Body of pancreas (tissue), 4 donors: ENCODE results near the gene MRM3. TPM values are rescaled to one million over a fixed set of nuclear protein-coding genes. Genes with fewer than 3 reads are reported as not detected.

ENCODE experiments used
- ATAC-seq: fragments of 150-250 bp; one replicate; pipeline ENCODE4 v1.9.1; 2016
- DNase-seq, 4 donors: peaks; one replicate each; pipeline ENCODE4 v3.0.0-alpha.2; 2019
- H3K27ac ChIP-seq, 4 donors: fragments of 200-600 bp; sonication (generic); 1 replicate in 3 of 4; 2 replicates in 1 of 4; pipeline versions ENCODE4 v1.5.1 to v1.6.1; 2016 to 2019; ENCODE audit warnings: mild to moderate bottlenecking in 1 of 4, mixed read lengths in 1 of 4, moderate library complexity in 1 of 4
- H3K27me3 ChIP-seq, 2 donors: fragments of 200-600 bp; sonication (generic); one replicate each; pipeline ENCODE4 v1.6.0; 2016; ENCODE audit warnings: mild to moderate bottlenecking in 1 of 2
- H3K36me3 ChIP-seq, 2 donors: fragments of 200-600 bp; sonication (generic); replicated peaks in 1 of 2; 2 replicates each; pipeline ENCODE4 v1.5.1; 2016; ENCODE audit warnings: low read depth in 2 of 2; ENCODE audit not compliant: insufficient read depth in 1 of 2
- H3K4me1 ChIP-seq: fragments of 200-600 bp; sonication (generic); one replicate; pipeline ENCODE4 v1.6.0; 2016
- H3K4me3 ChIP-seq, 2 donors: fragments of 200-600 bp; sonication (generic); 1 replicate in 1 of 2; 2 replicates in 1 of 2; pipeline ENCODE4 v1.5.1; 2016 to 2019
- H3K9me3 ChIP-seq, 3 donors: fragments of 200-600 bp; sonication (generic); 1 replicate in 2 of 3; 2 replicates in 1 of 3; pipeline ENCODE4 v1.5.1; 2016
- POLR2A ChIP-seq, 3 donors: fragments of 450-650 bp; IDR thresholded peaks; one replicate each; pipeline ENCODE4 v1.6.1; 2016; ENCODE audit warnings: antibody characterized with exemption in 3 of 3, mild to moderate bottlenecking in 2 of 3
- WGBS, 2 donors: methylation state at CpG; one replicate each; pipeline ENCODE4 v1.1.5; 2017; 5-methylcytosine and 5-hydroxymethylcytosine counted together
- intact Hi-C: fragments of 100-400 bp; cut with DNase I; formaldehyde crosslinking; loops from one replicate; pipeline ENCODE4 v1.15.1; 2023
- total RNA-seq, 2 donors: library from RNA; depleted of rRNA; stranded (reverse); fragments of >200 nt; gene quantifications; one replicate each; pipeline ENCODE4 v1.1.0, GENCODE V29; 2016
- TF ChIP-seq, protein P1 (sequence below), 7 experiments: fragments of 450-650 bp in 4 of 7; fragments of 200-600 bp in 3 of 7; sonication (generic) in 3 of 7; IDR thresholded peaks; one replicate each; pipeline ENCODE4 v1.5.1; 2016 to 2019; ENCODE audit warnings: antibody characterized with exemption in 7 of 7

MRM3 gene, protein sequence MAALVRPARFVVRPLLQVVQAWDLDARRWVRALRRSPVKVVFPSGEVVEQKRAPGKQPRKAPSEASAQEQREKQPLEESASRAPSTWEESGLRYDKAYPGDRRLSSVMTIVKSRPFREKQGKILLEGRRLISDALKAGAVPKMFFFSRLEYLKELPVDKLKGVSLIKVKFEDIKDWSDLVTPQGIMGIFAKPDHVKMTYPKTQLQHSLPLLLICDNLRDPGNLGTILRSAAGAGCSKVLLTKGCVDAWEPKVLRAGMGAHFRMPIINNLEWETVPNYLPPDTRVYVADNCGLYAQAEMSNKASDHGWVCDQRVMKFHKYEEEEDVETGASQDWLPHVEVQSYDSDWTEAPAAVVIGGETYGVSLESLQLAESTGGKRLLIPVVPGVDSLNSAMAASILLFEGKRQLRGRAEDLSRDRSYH
- 10 to 100 TPM; 15.6 to 40.2 TPM for total RNA-seq

DNA sequence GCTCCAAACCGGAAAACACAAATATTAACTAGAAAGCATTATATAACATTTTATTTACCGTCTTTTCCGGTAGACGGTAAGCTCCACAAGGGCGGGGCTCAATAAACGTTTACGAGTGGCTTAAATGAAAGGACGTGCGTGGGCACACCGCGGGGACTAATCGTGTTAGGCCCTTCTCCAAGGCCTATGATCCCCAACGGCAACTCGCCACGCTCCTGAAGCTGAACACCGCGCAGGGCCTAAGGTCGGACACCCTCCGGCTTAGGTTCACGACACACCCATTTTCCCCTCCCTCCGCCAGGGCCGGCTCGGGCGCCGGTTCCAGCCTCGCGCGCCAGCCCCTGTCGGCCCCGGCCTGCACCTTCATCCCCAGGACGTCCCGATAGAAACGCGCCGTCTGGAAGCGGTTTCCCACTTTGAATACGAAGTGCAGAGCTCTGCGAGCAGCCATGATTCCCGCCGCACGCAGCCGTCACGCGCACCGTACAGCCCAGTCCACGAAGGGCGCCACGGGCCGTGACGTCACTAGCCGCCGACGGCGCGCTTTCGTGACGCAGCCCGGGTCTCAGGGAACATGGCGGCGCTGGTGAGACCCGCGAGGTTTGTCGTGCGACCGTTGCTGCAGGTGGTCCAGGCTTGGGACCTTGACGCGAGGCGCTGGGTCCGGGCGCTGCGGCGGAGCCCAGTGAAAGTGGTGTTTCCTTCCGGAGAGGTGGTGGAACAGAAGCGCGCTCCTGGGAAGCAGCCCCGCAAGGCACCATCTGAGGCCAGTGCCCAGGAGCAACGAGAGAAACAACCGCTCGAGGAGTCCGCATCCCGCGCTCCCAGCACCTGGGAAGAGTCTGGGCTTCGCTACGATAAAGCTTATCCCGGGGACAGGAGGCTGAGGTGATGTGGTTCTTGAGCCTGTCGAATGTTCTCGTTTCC, at the start of gene MRM3, which contains the start of gene GLOD4:
Gene MRM3 (plus strand): TSS at position 549 of the 927 bp plus-strand sequence. CDS start 26 bp downstream, at position 575.
Gene GLOD4 (minus strand): TSS at position 476 of the 927 bp plus-strand sequence. CDS start 25 bp downstream, at position 451.
- Histone ChIP-seq H3K4me3 (peak within 1 kb of the TSS; percentile 77 to 81), H3K27me3 (no peaks in the 10 kb centered on the region), H3K27ac (peak within 1 kb of the TSS; percentile 71 to 93 (median 92)), H3K9me3 (no peaks in the 10 kb centered on the region), H3K4me1 (peaks cover 43% of the 10 kb centered on the region), H3K36me3 (peaks cover 0 to 2% of the 10 kb centered on the region in 2 donors)
- ATAC-seq (peak; percentile 95), DNase-seq (peak; percentile 91 to 95 (median 94))
- intact Hi-C loops, result no loop called here
- TF ChIP-seq, protein P1, sequence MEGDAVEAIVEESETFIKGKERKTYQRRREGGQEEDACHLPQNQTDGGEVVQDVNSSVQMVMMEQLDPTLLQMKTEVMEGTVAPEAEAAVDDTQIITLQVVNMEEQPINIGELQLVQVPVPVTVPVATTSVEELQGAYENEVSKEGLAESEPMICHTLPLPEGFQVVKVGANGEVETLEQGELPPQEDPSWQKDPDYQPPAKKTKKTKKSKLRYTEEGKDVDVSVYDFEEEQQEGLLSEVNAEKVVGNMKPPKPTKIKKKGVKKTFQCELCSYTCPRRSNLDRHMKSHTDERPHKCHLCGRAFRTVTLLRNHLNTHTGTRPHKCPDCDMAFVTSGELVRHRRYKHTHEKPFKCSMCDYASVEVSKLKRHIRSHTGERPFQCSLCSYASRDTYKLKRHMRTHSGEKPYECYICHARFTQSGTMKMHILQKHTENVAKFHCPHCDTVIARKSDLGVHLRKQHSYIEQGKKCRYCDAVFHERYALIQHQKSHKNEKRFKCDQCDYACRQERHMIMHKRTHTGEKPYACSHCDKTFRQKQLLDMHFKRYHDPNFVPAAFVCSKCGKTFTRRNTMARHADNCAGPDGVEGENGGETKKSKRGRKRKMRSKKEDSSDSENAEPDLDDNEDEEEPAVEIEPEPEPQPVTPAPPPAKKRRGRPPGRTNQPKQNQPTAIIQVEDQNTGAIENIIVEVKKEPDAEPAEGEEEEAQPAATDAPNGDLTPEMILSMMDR (IDR thresholded peaks at IDR 0.05), result peak in 4 of 7 experiments; percentile 48 to 65 (median 55)
- TF ChIP-seq POLR2A (IDR thresholded peaks at IDR 0.05), result peak; percentile 79 to 91 (median 90)
- WGBS, 2 donors, result 0 to 1% methylated on average over 15 to 87 of the region's 87 CpGs

DNA sequence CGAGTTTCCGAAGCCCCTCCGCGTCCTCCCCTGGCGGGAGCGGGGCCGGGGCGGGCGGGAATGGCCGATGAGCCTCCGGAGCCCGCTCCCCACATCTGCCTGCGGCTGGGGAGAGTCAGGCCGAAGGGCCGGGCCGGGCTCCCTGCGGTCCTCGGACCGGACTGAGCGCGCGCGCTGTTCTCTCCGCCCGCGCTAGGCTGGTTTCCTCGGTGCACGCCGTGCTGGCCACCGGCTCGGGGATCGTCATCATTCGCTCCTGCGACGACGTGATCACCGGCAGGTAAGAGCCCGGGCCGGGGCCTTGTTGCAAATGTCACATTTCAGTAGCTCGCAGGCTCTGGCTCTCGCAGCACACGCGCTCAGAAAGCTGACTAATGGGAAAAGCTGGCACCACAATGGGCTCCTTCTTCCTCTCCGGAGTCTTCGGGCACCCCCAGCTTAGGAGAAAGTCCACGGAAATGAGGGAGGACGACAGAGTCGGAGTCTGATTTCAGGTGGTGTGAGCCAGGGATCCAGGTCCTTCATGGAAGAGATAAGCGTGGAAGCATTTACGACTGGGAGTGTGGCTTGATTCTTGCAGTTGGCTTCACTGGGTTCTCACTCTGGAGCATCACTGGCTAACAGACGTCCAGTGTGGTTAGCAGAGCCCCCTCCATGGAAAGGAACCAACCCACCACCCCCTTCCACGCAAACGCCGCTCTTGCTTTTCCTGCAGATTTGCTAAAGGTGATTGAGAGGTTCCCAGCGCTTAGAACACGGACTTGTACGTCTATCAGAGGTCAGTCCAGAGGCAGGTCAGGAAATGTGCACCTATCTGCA, 49.0 kb upstream of the MRM3 start:
- Histone ChIP-seq H3K27me3 (no peaks in the 10 kb centered on the region), H3K27ac (peak overlapping the region; percentile 68 to 82 (median 74)), H3K4me3 (peak overlapping the region; percentile 52 to 72), H3K4me1 (peaks cover 19% of the 10 kb centered on the region), H3K9me3 (no peaks in the 10 kb centered on the region), H3K36me3 (no peaks in the 10 kb centered on the region)
- intact Hi-C loops, result no loop called here
- ATAC-seq (peak; percentile 64), DNase-seq (peak; percentile 63 to 70 (median 65))
- 8 to 31% methylated on average over 10 to 55 of the region's 57 CpGs for WGBS, 2 donors
- peak in 2 of 3 donors; percentile 25 to 57 for TF ChIP-seq POLR2A (IDR thresholded peaks at IDR 0.05)
- TF ChIP-seq, protein P1 (IDR thresholded peaks at IDR 0.05), result no peak

DNA sequence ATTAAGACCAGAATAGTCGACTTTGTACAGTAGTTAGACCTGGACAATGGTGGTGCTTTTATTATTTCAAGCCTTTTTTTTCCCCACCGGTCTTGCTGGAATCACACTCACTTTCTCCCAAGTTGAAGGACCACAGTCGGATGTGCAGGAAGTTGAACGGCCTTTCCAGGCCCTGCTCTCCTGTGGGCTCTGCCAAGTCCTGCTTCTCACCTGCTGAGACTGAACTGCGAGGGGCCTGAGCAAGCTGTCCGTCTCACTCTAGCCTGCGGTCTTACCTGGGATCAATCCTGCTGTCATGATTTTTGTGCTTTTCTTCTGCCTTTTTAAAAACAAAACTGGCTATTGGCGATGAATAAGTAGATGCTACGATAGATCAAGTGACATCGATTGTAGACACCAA, 48.4 kb upstream of the MRM3 start:
- Histone ChIP-seq H3K4me1 (peaks cover 19% of the 10 kb centered on the region), H3K36me3 (no peaks in the 10 kb centered on the region), H3K27me3 (no peaks in the 10 kb centered on the region), H3K4me3 (no peak overlapping the region), H3K27ac (peak overlapping the region in 1 of 4 donors; percentile 76), H3K9me3 (no peaks in the 10 kb centered on the region)
- intact Hi-C loops, result no loop called here
- ATAC-seq, result no peak
- TF ChIP-seq POLR2A (IDR thresholded peaks at IDR 0.05), result no peak
- TF ChIP-seq, protein P1 (IDR thresholded peaks at IDR 0.05), result no peak
- WGBS, 2 donors, result 83 to 86% methylated on average over 10 of the region's 10 CpGs
- no peak for DNase-seq

DNA sequence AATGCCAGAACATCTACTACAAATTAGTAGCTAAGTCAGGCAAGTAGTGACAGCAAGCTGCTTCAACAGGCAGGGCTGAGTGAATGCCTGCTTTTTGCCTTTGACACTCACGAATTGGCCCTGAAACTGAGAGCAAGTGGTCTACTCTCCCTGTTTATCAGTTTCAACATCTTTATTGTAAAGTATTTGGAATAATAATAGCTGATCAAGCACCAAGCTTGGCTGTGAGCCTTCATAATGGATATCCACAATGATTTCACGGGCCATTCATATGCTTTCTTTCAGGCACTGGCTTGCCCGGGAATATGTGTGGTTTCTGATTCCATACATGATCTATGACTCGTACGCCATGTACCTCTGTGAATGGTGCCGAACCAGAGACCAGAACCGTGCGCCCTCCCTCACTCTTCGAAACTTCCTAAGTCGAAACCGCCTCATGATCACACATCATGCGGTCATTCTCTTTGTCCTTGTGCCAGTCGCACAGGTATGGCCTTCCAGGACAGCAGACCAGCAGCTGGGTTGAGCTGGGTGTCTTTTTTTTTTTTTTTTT, 44.5 kb upstream of the MRM3 start:
- no peak for TF ChIP-seq POLR2A (IDR thresholded peaks at IDR 0.05)
- TF ChIP-seq, protein P1 (IDR thresholded peaks at IDR 0.05), result no peak
- WGBS, 2 donors, result 94 to 95% methylated on average over 13 of the region's 13 CpGs
- Histone ChIP-seq H3K36me3 (peaks cover 6 to 7% of the 10 kb centered on the region in 2 donors), H3K27me3 (no peaks in the 10 kb centered on the region), H3K4me1 (peaks cover 9% of the 10 kb centered on the region), H3K4me3 (no peak overlapping the region), H3K9me3 (no peaks in the 10 kb centered on the region), H3K27ac (no peak overlapping the region)
- ATAC-seq, result no peak
- DNase-seq, result no peak
- intact Hi-C loops, result no loop called here
